ENCODE measurements around the gene STK32C.

Gene STK32C

GRCh38 chr10:132178046-132178445, 129.7 kb downstream of the STK32C start:
- no peak for DNase-seq

- no peak for DNase-seq
These were observed 130.9 kb downstream of the STK32C start for GRCh38 chr10:132176623-132177500.

DNA sequence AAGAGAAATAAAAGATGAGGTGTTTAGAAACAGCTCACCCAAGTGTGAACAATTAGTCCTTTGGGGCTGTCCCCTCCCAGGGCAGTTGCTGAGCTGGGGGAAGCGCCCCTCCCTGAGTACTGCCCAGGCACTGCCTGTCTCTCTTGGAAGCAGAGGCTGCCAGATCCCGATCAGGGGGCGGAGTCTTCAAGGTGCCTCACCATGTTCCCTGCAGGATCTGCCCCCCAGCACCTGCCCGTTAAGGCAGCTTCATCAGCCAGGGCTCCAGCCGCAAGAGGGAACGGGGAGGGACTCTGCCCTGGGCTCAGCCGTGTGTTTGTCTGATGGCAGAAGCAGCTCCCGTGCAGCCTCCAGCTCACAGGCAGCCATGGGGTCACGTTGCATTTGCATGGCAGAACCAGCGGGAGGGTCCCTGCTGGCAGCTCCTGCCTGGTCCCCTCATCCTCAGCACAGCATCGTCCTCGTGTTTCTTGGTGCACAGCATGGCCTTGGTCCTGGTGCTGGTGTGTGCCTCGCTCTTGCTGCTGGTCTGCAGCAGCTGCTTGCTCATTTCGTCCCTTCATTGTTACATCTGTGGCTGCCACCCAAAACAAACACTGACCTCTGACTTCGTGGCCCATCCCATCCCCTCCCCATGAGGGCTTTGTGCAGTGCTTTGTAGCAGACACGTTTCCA, 131.7 kb downstream of the STK32C start:
- DNase-seq = no peak

- no peak for DNase-seq
These were observed 132.3 kb downstream of the STK32C start for GRCh38 chr10:132175408-132175807.

GRCh38 chr10:132174237-132174636, 133.5 kb downstream of the STK32C start:
- DNase-seq = no peak

DNA sequence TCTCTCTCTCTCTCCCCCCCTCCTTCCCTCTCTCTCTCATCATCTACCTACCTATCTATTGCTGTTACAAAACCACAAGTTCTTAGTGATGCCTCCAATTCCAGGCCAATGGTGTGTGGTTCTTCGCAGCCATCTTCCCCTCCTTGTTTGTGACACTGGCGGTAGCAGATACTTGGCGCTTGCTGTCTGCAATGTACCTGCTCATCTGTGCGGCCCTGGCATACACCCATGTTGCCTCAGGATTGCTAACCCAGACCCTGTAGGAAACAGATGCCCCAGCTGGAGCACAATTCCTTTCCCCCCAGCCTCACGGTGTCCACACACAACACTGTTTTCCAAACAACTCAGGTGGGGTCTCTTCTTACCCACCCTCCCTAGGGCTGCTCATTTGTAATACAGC, 134.6 kb downstream of the STK32C start:
- no peak for DNase-seq

- no peak for DNase-seq
These were observed 135.4 kb downstream of the STK32C start for GRCh38 chr10:132172091-132173066.

DNA sequence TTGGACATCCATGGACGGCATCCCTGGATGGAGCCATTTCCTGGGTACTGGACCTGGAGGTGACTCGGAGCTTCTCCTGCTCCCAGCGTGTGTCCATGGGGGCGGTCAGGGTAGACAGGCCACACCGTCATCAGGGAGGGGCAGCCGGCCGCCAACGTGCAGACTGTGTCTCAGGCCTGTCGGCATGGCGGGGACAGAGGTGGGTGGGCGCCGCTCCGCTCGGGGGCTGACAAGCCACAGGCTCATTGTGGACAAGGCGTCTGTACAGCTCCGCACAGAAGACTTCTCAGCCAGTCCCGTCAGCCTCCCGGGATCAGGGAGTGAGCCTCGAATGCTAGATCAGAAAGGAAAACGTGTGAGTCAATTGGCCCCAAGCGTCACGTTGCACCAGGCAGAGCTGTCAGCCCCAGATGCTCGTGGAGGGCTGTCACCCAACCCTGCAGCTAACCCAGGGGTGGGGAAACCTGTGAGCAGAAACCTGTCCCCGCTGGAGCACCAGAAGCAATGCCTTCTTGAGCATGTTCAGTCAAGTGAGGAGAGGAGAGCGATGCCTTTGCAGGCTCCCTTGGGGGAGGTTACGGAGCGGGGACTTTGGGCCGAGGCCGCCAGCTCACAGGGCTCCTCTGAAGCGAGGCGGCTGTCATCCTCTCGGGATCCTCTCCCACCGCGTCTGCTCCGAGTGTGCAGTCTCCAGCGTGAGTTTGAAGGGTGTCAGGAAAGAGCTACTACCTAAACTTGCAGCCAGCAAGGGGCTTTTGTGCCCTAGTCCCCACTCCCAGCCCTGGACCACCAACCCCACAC, 137.0 kb downstream of the STK32C start:
- no peak for DNase-seq

GRCh38 chr10:132169766-132170560, 137.8 kb downstream of the STK32C start:
- no peak for DNase-seq

DNA sequence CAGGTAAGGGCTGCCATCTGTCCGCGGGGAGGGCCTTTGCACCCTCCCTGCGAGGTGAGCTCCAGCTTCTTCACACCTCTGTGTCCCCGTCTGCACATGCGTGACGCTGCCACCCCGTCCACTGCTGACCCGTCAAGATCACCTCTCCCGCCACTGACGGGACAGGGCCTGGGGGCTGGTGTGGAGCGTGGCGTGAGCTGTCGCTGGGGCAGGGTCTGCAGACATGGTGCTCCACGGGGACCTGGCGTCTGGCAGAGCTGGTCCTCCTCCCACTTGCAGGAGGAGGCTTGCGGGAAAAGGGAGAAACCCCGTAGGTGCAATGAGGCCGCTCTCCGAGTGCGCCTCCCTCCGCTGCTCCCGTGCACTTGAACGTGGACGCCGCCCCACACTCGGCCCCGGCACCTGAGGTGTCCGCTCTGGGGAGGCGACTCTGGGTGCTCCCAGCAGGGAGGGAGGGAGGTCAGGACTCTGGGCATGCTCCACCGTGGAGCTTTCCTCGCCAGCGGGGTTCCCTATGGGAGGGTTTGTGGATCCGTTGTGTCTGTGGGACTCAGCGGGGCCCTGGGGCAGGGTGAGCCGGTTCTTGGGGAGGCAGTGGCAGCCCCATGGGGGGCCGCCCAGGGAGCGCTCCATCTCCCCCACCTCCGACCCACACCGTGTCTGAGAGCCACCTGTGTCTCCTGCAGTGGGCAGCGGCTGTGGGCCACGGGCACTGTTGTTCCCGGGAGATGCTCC, 138.6 kb downstream of the STK32C start:
- no peak for DNase-seq

- no peak for DNase-seq
These were observed 139.1 kb downstream of the STK32C start for GRCh38 chr10:132168571-132169030.

GRCh38 chr10:132167976-132168375, 139.8 kb downstream of the STK32C start:
- DNase-seq = no peak

DNA sequence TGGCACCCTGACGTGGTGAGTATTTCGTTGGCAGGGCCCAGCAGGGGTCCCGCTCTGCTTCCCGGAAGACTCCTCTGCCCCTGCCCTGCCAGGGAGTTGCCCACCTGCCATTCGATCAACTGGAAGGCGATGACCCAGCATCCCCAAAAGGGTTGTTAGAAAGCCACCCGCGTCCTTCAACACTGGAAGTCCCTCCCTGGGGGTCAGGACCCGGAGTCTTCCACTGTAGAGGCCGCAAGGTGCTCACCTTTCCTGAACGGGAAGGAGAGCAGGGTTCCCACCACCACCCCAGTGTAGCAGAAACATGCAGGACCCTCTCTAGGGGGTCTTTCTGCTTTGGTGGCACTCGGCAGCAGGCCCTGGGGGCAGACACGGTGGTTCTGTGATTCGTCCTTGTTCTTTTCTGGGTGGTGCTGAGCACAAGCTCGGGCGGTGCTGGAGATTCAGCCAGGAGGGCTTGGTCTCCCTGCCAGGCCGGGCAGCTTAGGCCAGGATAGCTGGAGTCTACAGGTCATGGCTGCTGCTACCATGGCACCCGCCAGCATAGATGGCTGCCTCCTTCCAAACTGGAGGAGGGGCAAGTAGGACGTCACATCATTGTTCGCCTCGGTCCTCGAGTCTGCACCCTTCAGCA, 140.6 kb downstream of the STK32C start:
- no peak for DNase-seq

GRCh38 chr10:132166216-132166950, 141.4 kb downstream of the STK32C start:
- DNase-seq = no peak

DNA sequence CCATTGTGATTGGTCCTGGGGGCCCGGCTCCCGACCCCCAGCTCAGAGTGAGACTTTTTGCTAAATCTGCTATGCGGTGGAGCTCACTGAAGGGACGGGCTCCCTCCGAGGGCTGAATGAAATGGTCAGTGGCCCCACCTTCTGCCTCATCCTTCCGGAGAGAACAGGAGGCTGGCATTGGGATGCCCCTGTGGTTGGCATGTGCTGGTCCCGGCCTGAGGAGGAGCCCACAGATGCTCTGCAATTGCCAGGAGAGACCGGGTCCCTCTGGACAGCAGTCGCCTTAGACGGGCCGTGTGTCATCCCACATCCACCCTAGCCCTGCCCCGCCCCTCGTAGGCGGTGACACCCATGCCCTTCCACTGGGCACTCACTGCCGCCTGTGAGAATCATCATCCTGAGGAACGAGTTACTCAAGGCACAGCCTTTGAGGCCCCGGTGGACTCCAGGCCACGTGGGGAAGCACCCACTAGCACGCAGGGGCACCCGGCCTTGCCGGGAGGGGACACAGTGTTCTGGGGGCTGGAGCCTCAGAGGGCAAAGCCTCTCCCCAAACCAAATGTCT, 142.3 kb downstream of the STK32C start:
- no peak for DNase-seq

DNA sequence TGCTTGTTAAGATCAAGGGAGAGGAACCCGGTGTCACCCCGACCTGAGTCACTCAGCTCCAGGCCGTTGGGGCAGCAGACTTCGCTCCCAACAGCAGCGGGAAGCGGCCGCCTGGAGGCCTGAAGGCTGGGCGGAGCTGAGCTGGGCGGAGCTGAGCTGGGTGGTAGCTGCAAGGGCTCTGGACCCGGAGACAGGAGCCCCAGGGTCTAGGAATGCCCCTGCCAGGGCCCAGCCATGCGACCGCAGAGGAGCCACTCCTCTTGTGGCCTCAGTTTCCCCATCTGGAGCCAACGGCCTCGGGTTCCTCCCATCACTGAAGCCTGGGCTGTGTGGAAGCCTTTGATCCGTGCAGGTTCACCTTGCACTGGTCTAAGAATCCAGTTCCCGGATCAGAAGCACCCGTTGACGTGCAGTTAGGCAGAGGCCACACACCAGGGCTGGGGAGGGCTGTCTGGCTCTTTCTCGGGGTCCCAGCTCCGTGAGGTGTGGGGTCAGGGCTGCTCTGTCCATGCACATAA, 142.9 kb downstream of the STK32C start:
- DNase-seq = no peak

GRCh38 chr10:132163826-132164515, 143.8 kb downstream of the STK32C start:
- DNase-seq = no peak

- DNase-seq = peak; percentile 84
These were observed 144.4 kb downstream of the STK32C start for GRCh38 chr10:132163278-132163765.
